Esophagus squamous epithelium (tissue), 5 donors: ENCODE data around the gene OR12D1. TPM values are rescaled to one million over a fixed set of nuclear protein-coding genes. Genes with fewer than 3 reads are reported as not detected.
A peak's percentile ranks its signal among the peaks of the same experiment; 100 is the strongest.

Experiments used
- DNase-seq: peaks from one replicate; lab custom pipeline; 2025; lab: John Stamatoyannopoulos, UW
- H3K27ac ChIP-seq, 4 donors: fragments of 200-600 bp; sonication (generic); one replicate each; pipeline ENCODE4 v1.5.1; 2016 to 2019; ENCODE audit warnings: mild to moderate bottlenecking in 1 of 4
- H3K27me3 ChIP-seq, 4 donors: fragments of 200-600 bp; sonication (generic); 1 replicate in 3 of 4; 2 replicates in 1 of 4; pipeline versions ENCODE4 v1.5.1 to v1.6.0; 2017 to 2021; ENCODE audit warnings: antibody characterized with exemption in 1 of 4
- H3K36me3 ChIP-seq, 3 donors: fragments of 200-600 bp; sonication (generic); one replicate each; pipeline ENCODE4 v1.5.1; 2016 to 2019
- H3K4me1 ChIP-seq, 3 donors: fragments of 200-600 bp; sonication (generic); one replicate each; pipeline ENCODE4 v1.5.1; 2017 to 2019
- H3K4me3 ChIP-seq, 4 donors: fragments of 200-600 bp; sonication (generic); 1 replicate in 3 of 4; 2 replicates in 1 of 4; pipeline ENCODE4 v1.5.1; 2016 to 2019; ENCODE audit warnings: mild to moderate bottlenecking in 2 of 4, moderate library complexity in 1 of 4
- H3K9me3 ChIP-seq, 3 donors: fragments of 200-600 bp; sonication (generic); one replicate each; pipeline ENCODE4 v1.5.1; 2016 to 2019
- CTCF ChIP-seq, 6 experiments: fragments of 450-650 bp in 4 of 6; fragments of 200-600 bp in 2 of 6; sonication (generic) in 2 of 6; IDR thresholded peaks; one replicate each; pipeline ENCODE4 v1.5.1; 2016 to 2019; ENCODE audit warnings: antibody characterized with exemption in 6 of 6, mild to moderate bottlenecking in 4 of 6, moderate library complexity in 4 of 6
- POLR2A ChIP-seq, 4 donors: fragments of 450-650 bp; IDR thresholded peaks; one replicate each; pipeline ENCODE4 v1.6.1; 2017; ENCODE audit warnings: antibody characterized with exemption in 4 of 4, mild to moderate bottlenecking in 4 of 4, moderate library complexity in 3 of 4
- WGBS, 2 donors: methylation state at CpG; one replicate each; pipeline ENCODE4 v1.1.5; 2018; 5-methylcytosine and 5-hydroxymethylcytosine counted together
- intact Hi-C: fragments of 100-400 bp; cut with DNase I; formaldehyde crosslinking; loops from one replicate; pipeline ENCODE4 v1.15.0; 2022
- total RNA-seq, 4 donors: library from RNA; depleted of rRNA; stranded (reverse); fragments of >200 nt; gene quantifications; one replicate each; pipeline ENCODE4 v1.1.0, GENCODE V29; 2016
- donor health status: DM: yes; HTN: yes; CAD: no.

OR12D1 gene
- not detected for total RNA-seq

- DNase-seq = no peak
- Histone ChIP-seq H3K4me3 (no peak within 1 kb of the TSS), H3K27me3 (no peaks in the 10 kb centered on the region), H3K36me3 (no peaks in the 10 kb centered on the region), H3K9me3 (no peaks in the 10 kb centered on the region), H3K4me1 (no peaks in the 10 kb centered on the region), H3K27ac (no peak within 1 kb of the TSS)
- intact Hi-C loops = no loop called here
- TF ChIP-seq POLR2A (IDR thresholded peaks at IDR 0.05) (no peak), CTCF (IDR thresholded peaks at IDR 0.05) (no peak)
These were observed at the start of gene OR12D1 for GRCh38 chr6:29414588-29414987. Gene OR12D1, plus strand, starts transcription at chr6:29414928.

- no peak for DNase-seq
- WGBS, 2 donors = 62 to 79% methylated on average over 3 of the region's 3 CpGs
- intact Hi-C loops = no loop called here
- Histone ChIP-seq H3K27me3 (no peaks in the 10 kb centered on the region), H3K27ac (no peak within 1 kb of the TSS), H3K9me3 (no peaks in the 10 kb centered on the region), H3K4me1 (no peaks in the 10 kb centered on the region), H3K4me3 (no peak within 1 kb of the TSS), H3K36me3 (no peaks in the 10 kb centered on the region)
- TF ChIP-seq CTCF (IDR thresholded peaks at IDR 0.05) = no peak
- TF ChIP-seq POLR2A (IDR thresholded peaks at IDR 0.05) = no peak
These were observed 46.0 kb upstream of the OR12D1 start, which contains the start of gene OR5V1 for GRCh38 chr6:29368765-29369164. Gene OR5V1, minus strand, starts transcription at chr6:29368865. Its CDS starts 12,670 bp downstream, at chr6:29356195.

GRCh38 chr6:29375191-29375590 lies 39.5 kb upstream of the OR12D1 start, which contains the start of gene OR12D3:
Gene OR12D3, minus strand, starts transcription at chr6:29375291. Its CDS starts 4 bp downstream, at chr6:29375287.
- no peak within 1 kb of the TSS for H3K27ac ChIP-seq
- no peaks in the 10 kb centered on the region for H3K36me3 ChIP-seq
- H3K4me3 ChIP-seq = no peak within 1 kb of the TSS
- WGBS, 2 donors = 89 to 100% methylated on average over 1 of the region's 1 CpG
- H3K4me1 ChIP-seq = no peaks in the 10 kb centered on the region
- TF ChIP-seq POLR2A (IDR thresholded peaks at IDR 0.05) (no peak), CTCF (IDR thresholded peaks at IDR 0.05) (no peak)
- no peak for DNase-seq
- no peaks in the 10 kb centered on the region for H3K27me3 ChIP-seq
- intact Hi-C loops = no loop called here
- H3K9me3 ChIP-seq = no peaks in the 10 kb centered on the region

GRCh38 chr6:29376003-29376402 lies 38.7 kb upstream of the OR12D1 start:
- Histone ChIP-seq H3K4me1 (no peaks in the 10 kb centered on the region), H3K27ac (no peak overlapping the region), H3K36me3 (no peaks in the 10 kb centered on the region), H3K27me3 (no peaks in the 10 kb centered on the region), H3K9me3 (no peaks in the 10 kb centered on the region), H3K4me3 (no peak overlapping the region)
- no peak for DNase-seq
- intact Hi-C loops = no loop called here
- TF ChIP-seq CTCF (IDR thresholded peaks at IDR 0.05) (peak in 1 of 6 experiments; percentile 13), POLR2A (IDR thresholded peaks at IDR 0.05) (no peak)

GRCh38 chr6:29388533-29388932 lies 26.2 kb upstream of the OR12D1 start:
- Histone ChIP-seq H3K27me3 (no peaks in the 10 kb centered on the region), H3K4me3 (no peak overlapping the region), H3K27ac (no peak overlapping the region), H3K4me1 (no peaks in the 10 kb centered on the region), H3K36me3 (no peaks in the 10 kb centered on the region), H3K9me3 (no peaks in the 10 kb centered on the region)
- 50% methylated on average over 4 of the region's 4 CpGs for WGBS, 2 donors
- no peak for DNase-seq
- TF ChIP-seq POLR2A (IDR thresholded peaks at IDR 0.05) (no peak), CTCF (IDR thresholded peaks at IDR 0.05) (no peak)
- intact Hi-C loops = no loop called here
